Caco-2 (cell line): Measurements from ENCODE around the gene POU2AF1. TPM values are rescaled to one million over a fixed set of nuclear protein-coding genes. Genes with fewer than 3 reads are reported as not detected.

Experiments
- BruUV-seq: library from RNA; stranded (reverse); fragments of 400-500 nt; replicated peaks from 2 replicates; lab custom pipeline; 2021; lab: Mats Ljungman, UMichigan
- CTCF ChIA-PET: fragments of 300-600 bp; sonication (Branson Sonifier 250); formaldehyde crosslinking; loops from one replicate; lab custom pipeline; 2022; ENCODE audit warnings: antibody characterized with exemption; lab: Charles Lee
- POLR2A ChIA-PET: fragments of 300-600 bp; sonication (Branson Sonifier 250); formaldehyde crosslinking; loops from one replicate; lab custom pipeline; 2022; ENCODE audit warnings: antibody characterized with exemption; lab: Charles Lee
- DNase-seq, 2 experiments: peaks; one replicate each; pipeline versions ENCODE4 v3.0.0 to v3.0.0-alpha.2; 2020 to 2022
- H3K27me3 ChIP-seq: replicated peaks from 2 replicates; pipeline ENCODE4 v1.6.0; 2011; ENCODE audit warnings: low read length; ENCODE audit not compliant: control insufficient read depth, insufficient read depth
- H3K36me3 ChIP-seq: 2 replicates; pipeline ENCODE4 v1.5.1; 2011; ENCODE audit warnings: low read length; ENCODE audit not compliant: control insufficient read depth, insufficient read depth
- H3K4me1 ChIP-seq: fragments of 250-450 bp; sonication (Bioruptor Pico); 2 replicates; pipeline ENCODE4 v1.5.1; 2020; ENCODE audit warnings: mild to moderate bottlenecking
- H3K4me3 ChIP-seq: 2 replicates; pipeline ENCODE4 v1.5.1; 2011; ENCODE audit warnings: low read depth, mild to moderate bottlenecking, control low read depth, low read length
- H3K9me3 ChIP-seq: fragments of 250-450 bp; sonication (Bioruptor Pico); 2 replicates; pipeline ENCODE4 v1.5.1; 2020; ENCODE audit warnings: mild to moderate bottlenecking, moderate library complexity
- H3K27ac Mint-ChIP-seq: one replicate; pipeline ENCODE4 v1.8.0; 2022; ENCODE audit warnings: mixed read lengths; ENCODE audit not compliant: unreplicated experiment
- H3K27me3 Mint-ChIP-seq: one replicate; pipeline ENCODE4 v1.8.0; 2022; ENCODE audit warnings: mixed read lengths; ENCODE audit not compliant: insufficient read depth, unreplicated experiment
- H3K36me3 Mint-ChIP-seq: one replicate; pipeline ENCODE4 v1.8.0; 2022; ENCODE audit warnings: mild to moderate bottlenecking, mixed read lengths; ENCODE audit not compliant: insufficient read depth, unreplicated experiment
- H3K4me1 Mint-ChIP-seq: one replicate; pipeline ENCODE4 v1.8.0; 2022; ENCODE audit warnings: low read depth, mixed read lengths; ENCODE audit not compliant: unreplicated experiment
- H3K4me3 Mint-ChIP-seq: one replicate; pipeline ENCODE4 v1.8.0; 2022; ENCODE audit warnings: mild to moderate bottlenecking, moderate library complexity, mixed read lengths; ENCODE audit not compliant: unreplicated experiment
- H3K9me3 Mint-ChIP-seq: one replicate; pipeline ENCODE4 v1.8.0; 2022; ENCODE audit warnings: mixed read lengths; ENCODE audit not compliant: unreplicated experiment
- intact Hi-C: fragments of 100-400 bp; cut with micrococcal nuclease; formaldehyde crosslinking; loops from one replicate; pipeline ENCODE4 v1.10.0; 2022; ENCODE audit not compliant: unreplicated experiment
- total RNA-seq: library from RNA; stranded (reverse); gene quantifications from 2 replicates; pipeline ENCODE4 v1.2.3, GENCODE V29; 2022
- TF ChIP-seq, protein P1 (sequence below), 2 experiments: fragments of 200-600 bp in 1 of 2; IDR thresholded peaks; 1 replicate in 1 of 2; 2 replicates in 1 of 2; pipeline versions ENCODE4 v1.5.1 to v1.8.0; 2011 to 2022; ENCODE audit warnings: antibody characterized with exemption in 1 of 2, control low read depth in 1 of 2, inconsistent platforms in 1 of 2, low read depth in 1 of 2, low read length in 1 of 2, mild to moderate bottlenecking in 1 of 2, moderate library complexity in 1 of 2; ENCODE audit not compliant: insufficient read depth in 1 of 2, severe bottlenecking in 1 of 2, unreplicated experiment in 1 of 2

POU2AF1 gene
- total RNA-seq, 1 experiment from 2014 or later: 2.7 TPM

DNA sequence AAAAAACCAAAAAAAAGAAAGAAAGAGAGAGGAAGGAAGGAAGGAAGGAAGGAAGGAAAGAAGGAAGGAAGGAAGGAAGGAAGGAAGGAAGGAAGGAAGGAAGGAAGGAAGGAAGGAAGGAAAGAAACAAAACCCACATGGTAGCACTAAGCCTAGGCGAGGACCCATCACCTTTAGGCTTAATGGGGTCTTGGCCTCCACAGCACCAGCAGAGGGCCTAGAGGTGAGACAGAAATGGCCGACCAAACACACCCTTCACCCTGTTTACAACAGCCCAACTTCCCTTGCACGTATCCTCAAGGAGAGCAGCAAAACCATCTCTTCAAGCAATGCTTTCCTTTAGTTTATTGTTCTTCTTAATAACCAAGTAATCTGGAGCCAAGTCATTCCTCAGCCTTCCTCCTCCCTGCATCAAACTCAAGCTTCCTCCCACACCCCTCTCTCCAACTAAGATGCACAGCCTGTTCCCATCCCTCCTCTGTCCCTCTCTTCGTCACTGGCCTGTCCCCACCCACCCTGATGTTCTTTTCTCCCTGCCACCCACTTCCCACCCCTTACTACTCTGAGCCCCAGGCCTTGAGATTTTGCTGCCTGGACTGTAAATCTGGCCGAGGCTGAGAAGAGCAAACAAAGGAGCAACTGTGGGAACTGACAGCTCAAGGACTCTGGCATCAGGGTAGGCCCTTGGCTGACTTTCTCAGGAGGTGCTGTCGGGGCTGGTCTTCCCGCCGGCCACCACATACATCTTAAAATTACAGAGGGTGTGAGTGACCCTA lies 26.0 kb downstream of the POU2AF1 start:
- Mint-ChIP-seq H3K27me3 (no peaks in the 10 kb centered on the region), H3K4me3 (no peak overlapping the region), H3K27ac (no peak overlapping the region), H3K36me3 (peaks cover 6% of the 10 kb centered on the region), H3K4me1 (peaks cover 45% of the 10 kb centered on the region), H3K9me3 (no peaks in the 10 kb centered on the region)
- Histone ChIP-seq H3K27me3 (no peaks in the 10 kb centered on the region), H3K4me1 (peaks cover 61% of the 10 kb centered on the region), H3K4me3 (no peak overlapping the region), H3K36me3 (no peaks in the 10 kb centered on the region), H3K9me3 (no peaks in the 10 kb centered on the region)
- DNase-seq: no peak
- ChIA-PET POLR2A (no interaction called here), CTCF (no interaction called here)
- intact Hi-C loops: no loop called here
- TF ChIP-seq, protein P1, sequence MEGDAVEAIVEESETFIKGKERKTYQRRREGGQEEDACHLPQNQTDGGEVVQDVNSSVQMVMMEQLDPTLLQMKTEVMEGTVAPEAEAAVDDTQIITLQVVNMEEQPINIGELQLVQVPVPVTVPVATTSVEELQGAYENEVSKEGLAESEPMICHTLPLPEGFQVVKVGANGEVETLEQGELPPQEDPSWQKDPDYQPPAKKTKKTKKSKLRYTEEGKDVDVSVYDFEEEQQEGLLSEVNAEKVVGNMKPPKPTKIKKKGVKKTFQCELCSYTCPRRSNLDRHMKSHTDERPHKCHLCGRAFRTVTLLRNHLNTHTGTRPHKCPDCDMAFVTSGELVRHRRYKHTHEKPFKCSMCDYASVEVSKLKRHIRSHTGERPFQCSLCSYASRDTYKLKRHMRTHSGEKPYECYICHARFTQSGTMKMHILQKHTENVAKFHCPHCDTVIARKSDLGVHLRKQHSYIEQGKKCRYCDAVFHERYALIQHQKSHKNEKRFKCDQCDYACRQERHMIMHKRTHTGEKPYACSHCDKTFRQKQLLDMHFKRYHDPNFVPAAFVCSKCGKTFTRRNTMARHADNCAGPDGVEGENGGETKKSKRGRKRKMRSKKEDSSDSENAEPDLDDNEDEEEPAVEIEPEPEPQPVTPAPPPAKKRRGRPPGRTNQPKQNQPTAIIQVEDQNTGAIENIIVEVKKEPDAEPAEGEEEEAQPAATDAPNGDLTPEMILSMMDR (IDR thresholded peaks at IDR 0.05; ENCODE audit: insufficient read depth in 1 of 2, low read depth in 1 of 2, low read length in 1 of 2, severe bottlenecking in 1 of 2, unreplicated experiment in 1 of 2): no peak
- no TSS peak for BruUV-seq

DNA sequence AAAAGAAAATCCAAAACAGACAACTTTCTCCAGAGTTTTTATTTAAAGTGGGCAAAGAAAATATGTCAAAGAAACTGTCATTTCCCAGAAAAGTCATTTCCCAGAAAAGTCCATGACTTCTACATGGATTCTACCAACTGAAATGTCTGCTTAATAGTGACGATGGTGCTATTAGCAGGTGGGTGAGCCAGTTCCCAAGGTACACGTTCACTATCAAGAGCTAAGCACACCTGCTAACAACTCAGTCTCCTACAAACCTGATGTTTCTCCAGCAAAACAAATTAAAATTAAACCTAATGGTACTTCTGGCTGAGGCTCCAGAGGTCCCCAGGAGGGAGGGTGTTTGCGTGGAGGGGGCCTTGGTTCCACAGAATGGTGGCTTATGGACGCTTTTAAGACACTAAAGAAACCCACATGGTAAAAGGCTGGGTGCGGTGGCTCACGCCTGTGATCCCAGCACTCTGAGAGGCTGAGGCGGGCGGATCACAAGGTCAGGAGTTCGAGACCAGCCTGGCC lies 26.8 kb downstream of the POU2AF1 start:
- no peaks in the 10 kb centered on the region for H3K9me3 ChIP-seq
- no TSS peak for BruUV-seq
- H3K4me3 ChIP-seq: no peak overlapping the region
- no peaks in the 10 kb centered on the region for H3K9me3 Mint-ChIP-seq
- no peaks in the 10 kb centered on the region for H3K36me3 ChIP-seq
- no peaks in the 10 kb centered on the region for H3K27me3 Mint-ChIP-seq
- intact Hi-C loops: no loop called here
- H3K27ac Mint-ChIP-seq: no peak overlapping the region
- H3K36me3 Mint-ChIP-seq: peaks cover 6% of the 10 kb centered on the region
- H3K4me3 Mint-ChIP-seq: no peak overlapping the region
- CTCF ChIA-PET: no interaction called here
- DNase-seq: no peak
- TF ChIP-seq, protein P1 (IDR thresholded peaks at IDR 0.05; ENCODE audit: insufficient read depth in 1 of 2, low read depth in 1 of 2, low read length in 1 of 2, severe bottlenecking in 1 of 2, unreplicated experiment in 1 of 2): no peak
- peaks cover 45% of the 10 kb centered on the region for H3K4me1 Mint-ChIP-seq
- POLR2A ChIA-PET: no interaction called here
- no peaks in the 10 kb centered on the region for H3K27me3 ChIP-seq
- H3K4me1 ChIP-seq: peaks cover 53% of the 10 kb centered on the region

DNA sequence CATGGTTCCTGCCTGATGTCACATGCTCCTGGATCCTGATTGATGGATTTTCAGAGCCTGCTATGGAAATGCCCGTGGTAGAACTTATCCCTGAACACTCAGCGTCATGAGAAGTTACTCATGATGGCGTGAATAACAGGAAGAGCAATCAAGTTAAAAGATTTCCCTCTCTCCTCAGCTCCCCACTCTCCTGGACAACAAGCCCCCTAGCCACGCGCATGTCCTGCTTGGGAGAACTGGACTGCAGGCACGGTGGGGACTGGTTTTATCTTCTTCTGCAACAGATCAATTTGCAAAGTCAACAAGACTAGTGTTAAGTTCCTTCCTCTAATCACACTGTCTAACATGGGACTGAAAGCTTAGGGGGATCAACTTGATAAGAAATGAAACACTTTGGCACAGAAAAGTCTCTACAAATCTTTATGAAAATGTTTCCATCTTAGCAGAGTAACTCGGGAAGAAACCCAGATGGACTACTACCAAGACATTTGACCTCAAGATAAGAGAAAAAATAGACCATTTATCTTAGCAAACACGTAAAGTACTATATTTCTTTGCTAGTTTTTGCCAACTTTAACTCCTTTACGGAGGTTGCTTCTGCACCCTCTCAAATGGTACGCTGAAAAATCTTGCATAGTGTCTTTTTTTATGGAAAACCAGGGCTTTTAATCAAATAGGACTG lies 27.6 kb downstream of the POU2AF1 start:
- Histone ChIP-seq H3K27me3 (no peaks in the 10 kb centered on the region), H3K9me3 (no peaks in the 10 kb centered on the region), H3K4me3 (no peak overlapping the region), H3K36me3 (no peaks in the 10 kb centered on the region), H3K4me1 (peaks cover 51% of the 10 kb centered on the region)
- Mint-ChIP-seq H3K36me3 (peaks cover 6% of the 10 kb centered on the region), H3K27ac (no peak overlapping the region), H3K27me3 (no peaks in the 10 kb centered on the region), H3K4me3 (peak overlapping the region; percentile 1), H3K9me3 (no peaks in the 10 kb centered on the region), H3K4me1 (peaks cover 43% of the 10 kb centered on the region)
- intact Hi-C loops: no loop called here
- BruUV-seq: no TSS peak
- ChIA-PET CTCF (no interaction called here), POLR2A (no interaction called here)
- TF ChIP-seq, protein P1 (IDR thresholded peaks at IDR 0.05; ENCODE audit: insufficient read depth in 1 of 2, low read depth in 1 of 2, low read length in 1 of 2, severe bottlenecking in 1 of 2, unreplicated experiment in 1 of 2): no peak
- DNase-seq: no peak
